GM21723 (cell line): ENCODE results near the gene HSPA8.

Experiments used
- ATAC-seq: cut with Tn5 transposase; IDR thresholded peaks from one replicate; pipeline ENCODE4 v1.9.1; 2021; ENCODE audit warnings: mild to moderate bottlenecking, moderate library complexity; ENCODE audit not compliant: unreplicated experiment

HSPA8 gene

GRCh38 chr11:123051146-123051545 is 10.8 kb downstream of the HSPA8 start:
- ATAC-seq: no peak

- no peak for ATAC-seq
These were observed 14.0 kb downstream of the HSPA8 start for GRCh38 chr11:123047947-123048293.

GRCh38 chr11:123047266-123047946 is 14.5 kb downstream of the HSPA8 start:
- ATAC-seq: no peak

DNA sequence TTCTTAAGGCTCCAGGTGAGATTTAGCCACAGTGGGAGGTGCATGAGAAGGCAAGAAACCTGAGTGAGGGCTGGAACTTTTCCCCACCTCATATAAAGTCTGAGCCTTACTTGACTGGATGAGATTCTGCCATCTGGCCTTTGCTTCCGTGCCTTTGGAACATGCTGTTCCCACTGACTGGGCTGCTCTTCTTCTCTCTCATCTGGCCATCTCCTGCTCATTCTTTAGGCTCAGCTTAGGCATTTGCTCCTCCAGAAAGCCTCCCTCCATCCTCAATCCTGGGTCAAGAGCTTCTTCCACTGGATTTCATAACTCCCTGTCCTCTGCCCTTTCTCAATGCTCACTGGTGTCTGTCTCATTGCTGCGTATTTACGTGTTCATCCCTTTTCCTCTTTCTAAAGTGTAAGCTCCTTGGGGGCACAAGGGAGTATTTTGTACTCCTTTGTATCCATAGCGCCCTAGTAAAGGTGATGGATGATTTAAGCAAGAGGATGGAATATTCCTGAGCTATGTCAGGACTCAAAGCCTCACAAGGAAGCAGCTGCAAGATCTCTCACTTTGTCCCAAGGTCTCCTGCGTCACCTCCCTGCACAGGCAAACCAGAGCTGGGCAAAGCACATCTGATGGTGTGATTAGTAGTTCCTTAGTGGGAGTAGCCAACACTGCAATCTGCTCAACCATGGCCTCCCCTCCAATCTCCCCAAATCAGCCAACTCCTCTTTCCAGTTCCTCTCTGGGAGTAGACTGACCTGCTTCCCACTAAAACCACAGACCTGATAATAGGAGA is 15.3 kb downstream of the HSPA8 start:
- ATAC-seq: no peak

DNA sequence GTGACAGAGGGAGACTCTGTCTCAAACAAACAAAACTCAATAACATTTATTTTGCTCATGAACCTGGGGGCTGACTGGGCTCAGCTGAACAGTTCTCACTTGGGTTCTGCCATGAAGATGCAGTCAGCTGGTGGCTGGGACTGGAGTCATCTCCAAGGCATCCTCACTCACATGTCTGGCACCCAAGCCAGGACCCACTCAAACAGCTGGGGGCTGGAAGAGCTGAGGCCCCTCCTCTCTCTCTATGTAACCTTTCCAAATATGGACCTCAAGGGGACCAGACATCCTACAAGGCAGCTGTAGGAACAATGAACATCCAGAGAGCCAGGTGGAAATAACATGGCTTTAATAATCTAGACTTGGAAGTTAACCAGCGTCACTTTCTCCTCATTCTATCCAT is 16.8 kb downstream of the HSPA8 start:
- no peak for ATAC-seq

DNA sequence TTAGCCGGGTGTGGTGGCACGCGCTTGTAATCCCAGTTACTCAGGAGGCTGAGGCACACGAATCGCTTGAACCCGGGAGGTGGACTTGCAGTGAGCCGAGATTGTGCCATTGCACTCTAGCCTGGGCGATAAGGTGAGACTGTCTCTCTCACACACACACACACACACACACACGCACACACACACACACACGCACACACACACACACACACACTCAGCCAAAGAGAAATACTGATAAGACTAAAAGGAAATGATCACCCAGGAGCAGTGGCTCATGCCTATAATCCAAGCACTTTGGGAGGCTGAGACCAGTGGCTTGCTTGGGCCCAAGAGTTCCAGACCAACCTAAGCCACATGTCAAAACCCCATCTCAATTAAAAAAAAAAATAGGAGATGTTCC is 20.8 kb downstream of the HSPA8 start:
- ATAC-seq: no peak

DNA sequence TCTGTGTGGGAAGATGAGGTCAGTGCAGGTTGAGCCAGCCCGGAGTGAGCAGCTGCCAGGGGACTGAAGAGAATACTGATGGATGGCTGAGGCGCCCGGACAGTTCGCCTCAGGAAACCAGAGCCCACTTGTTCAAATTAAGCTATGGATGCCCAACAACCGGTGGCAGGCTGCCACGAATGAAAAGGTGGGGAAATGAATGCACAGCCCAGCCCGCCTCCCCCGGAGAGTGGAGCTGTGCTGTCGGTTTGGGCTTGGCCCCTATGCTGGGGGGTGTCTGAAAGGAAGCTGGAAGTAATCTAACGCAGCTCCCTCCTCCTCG is 21.9 kb downstream of the HSPA8 start:
- ATAC-seq: no peak

- no peak for ATAC-seq
These were observed 26.1 kb downstream of the HSPA8 start for GRCh38 chr11:123035831-123036230.

DNA sequence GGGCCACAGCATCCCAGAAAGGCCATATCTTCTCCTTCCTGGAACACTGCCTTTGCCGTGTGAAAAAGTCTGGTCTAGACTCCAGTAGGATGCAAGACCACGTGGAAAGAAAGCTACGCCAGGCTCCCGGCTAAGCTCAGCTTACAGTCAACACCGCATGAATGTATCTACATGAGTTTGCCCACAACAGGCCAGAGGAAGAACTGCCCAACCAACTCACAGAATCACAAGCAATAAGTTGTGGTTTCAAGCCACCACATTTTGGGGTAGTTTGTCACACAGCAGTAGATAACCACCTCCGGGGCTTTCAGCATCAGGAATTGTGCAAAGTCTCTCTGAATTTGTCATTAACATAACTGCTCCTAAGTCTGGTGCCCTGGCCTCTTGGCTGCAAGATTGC is 27.3 kb downstream of the HSPA8 start:
- no peak for ATAC-seq

DNA sequence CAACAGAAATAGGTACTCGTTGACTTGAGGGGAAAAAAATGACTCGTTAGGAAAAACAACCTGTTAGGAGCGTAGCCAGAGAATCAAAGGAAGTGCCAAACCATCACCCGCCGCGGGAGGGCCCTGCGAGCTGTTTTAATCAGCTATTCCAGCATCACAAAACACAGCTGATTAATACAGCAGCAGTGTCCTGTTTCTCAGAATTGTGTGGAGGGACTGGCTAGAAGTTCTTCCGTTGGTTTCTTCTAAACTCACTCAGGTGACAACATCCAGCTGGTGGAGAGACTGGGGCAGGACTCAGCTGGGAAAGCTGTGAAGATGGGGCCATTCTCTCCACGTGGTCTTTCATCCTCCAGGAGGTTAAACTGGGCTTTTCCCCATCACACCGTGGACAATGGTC is 28.0 kb downstream of the HSPA8 start:
- ATAC-seq: no peak

GRCh38 chr11:123030517-123030916 is 31.4 kb downstream of the HSPA8 start:
- ATAC-seq: no peak

- peak; percentile 71 for ATAC-seq
These were observed 41.0 kb downstream of the HSPA8 start for GRCh38 chr11:123020968-123021367.

GRCh38 chr11:123018702-123019101 is 43.2 kb downstream of the HSPA8 start:
- no peak for ATAC-seq

DNA sequence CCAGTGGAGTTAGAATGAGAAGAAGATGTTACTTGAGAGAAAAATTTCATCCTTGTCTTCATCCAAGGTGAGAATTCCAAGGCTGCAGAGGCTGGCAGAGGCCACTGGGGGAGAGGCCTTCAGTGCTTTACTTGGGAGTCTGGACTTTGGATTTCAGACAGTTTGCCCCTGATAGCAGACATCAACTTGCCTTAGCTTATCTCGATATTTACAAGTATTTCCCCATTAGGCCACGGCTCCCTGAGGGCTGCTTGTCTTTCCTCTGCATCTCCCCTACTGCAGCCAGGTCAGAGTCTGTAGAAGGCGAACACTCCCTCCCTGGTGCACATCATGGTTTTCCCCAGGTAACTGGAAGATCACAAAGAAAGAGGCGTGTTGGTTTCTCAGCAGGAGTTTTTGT is 50.4 kb downstream of the HSPA8 start:
- ATAC-seq: no peak
